ENCODE data around the gene MAPK8IP3.
A peak's percentile ranks its signal among the peaks of the same experiment; 100 is the strongest.

Gene MAPK8IP3

GRCh38 chr16:1705688-1706385 is at the start of gene MAPK8IP3:
TSS of gene MAPK8IP3 (plus strand) at chr16:1706195. CDS start at chr16:1706340, 145 bp downstream.
- DNase-seq: peak; percentile 98

- DNase-seq: no peak
These were observed 49.0 kb upstream of the MAPK8IP3 start for GRCh38 chr16:1656808-1657617.

GRCh38 chr16:1657841-1658240 is 48.2 kb upstream of the MAPK8IP3 start:
- no peak for DNase-seq

GRCh38 chr16:1659031-1659430 is 47.0 kb upstream of the MAPK8IP3 start:
- no peak for DNase-seq

GRCh38 chr16:1661826-1662225 is 44.2 kb upstream of the MAPK8IP3 start:
- DNase-seq: no peak

GRCh38 chr16:1662543-1662942 is 43.5 kb upstream of the MAPK8IP3 start:
- DNase-seq: no peak

- DNase-seq: no peak
These were observed 40.2 kb upstream of the MAPK8IP3 start for GRCh38 chr16:1665829-1666228.

- DNase-seq: no peak
These were observed 39.7 kb upstream of the MAPK8IP3 start for GRCh38 chr16:1666316-1666715.

- no peak for DNase-seq
These were observed 38.7 kb upstream of the MAPK8IP3 start for GRCh38 chr16:1667271-1667670.

- DNase-seq: no peak
These were observed 38.1 kb upstream of the MAPK8IP3 start for GRCh38 chr16:1667916-1668315.

- no peak for DNase-seq
These were observed 37.2 kb upstream of the MAPK8IP3 start for GRCh38 chr16:1668612-1669319.

- no peak for DNase-seq
These were observed 36.3 kb upstream of the MAPK8IP3 start for GRCh38 chr16:1669698-1670097.

- no peak for DNase-seq
These were observed 35.6 kb upstream of the MAPK8IP3 start for GRCh38 chr16:1670371-1670770.

GRCh38 chr16:1670866-1671265 is 35.1 kb upstream of the MAPK8IP3 start:
- no peak for DNase-seq

- DNase-seq: no peak
These were observed 32.4 kb upstream of the MAPK8IP3 start for GRCh38 chr16:1673424-1674151.

GRCh38 chr16:1674306-1674705 is 31.7 kb upstream of the MAPK8IP3 start:
- no peak for DNase-seq

- no peak for DNase-seq
These were observed 31.0 kb upstream of the MAPK8IP3 start for GRCh38 chr16:1674751-1675664.

GRCh38 chr16:1676661-1677060 is 29.3 kb upstream of the MAPK8IP3 start:
- DNase-seq: no peak

- no peak for DNase-seq
These were observed 28.7 kb upstream of the MAPK8IP3 start for GRCh38 chr16:1677339-1677738.

- DNase-seq: peak; percentile 97
These were observed 28.0 kb upstream of the MAPK8IP3 start, which contains the start of gene JPT2 for GRCh38 chr16:1677942-1678499. TSS of gene JPT2 (plus strand) at chr16:1678279. CDS start at chr16:1678313, 34 bp downstream.

GRCh38 chr16:1678500-1679098 is 27.4 kb upstream of the MAPK8IP3 start:
- peak; percentile 58 for DNase-seq

All from stimulated activated CD8-positive, alpha-beta memory T cell treated with anti-CD3 and anti-CD28 coated beads, Interleukin-4, amount 100 ng/mL, for 48 hours (primary cell).